Ovary (tissue), 9 donors: ENCODE measurements around the gene IL17B. TPM values are rescaled to one million over a fixed set of nuclear protein-coding genes. Genes with fewer than 3 reads are reported as not detected.

Experiments used
- DNase-seq, 5 donors: peaks; one replicate each; pipeline ENCODE4 v3.0.0-alpha.2; 2019 to 2020
- H3K27ac ChIP-seq, 2 donors: fragments of 200-600 bp; one replicate each; pipeline versions ENCODE4 v1.5.1 to v1.8.0; 2019 to 2022
- H3K27me3 ChIP-seq: fragments of 200-600 bp; one replicate; pipeline ENCODE4 v1.8.0; 2022
- H3K36me3 ChIP-seq: fragments of 200-600 bp; sonication (generic); one replicate; pipeline ENCODE4 v1.5.1; 2019
- H3K4me1 ChIP-seq: one replicate; pipeline ENCODE4 v1.8.1; 2013; ENCODE audit warnings: mild to moderate bottlenecking, moderate library complexity; ENCODE audit not compliant: insufficient read depth
- H3K4me3 ChIP-seq: fragments of 200-600 bp; sonication (generic); one replicate; pipeline ENCODE4 v1.5.1; 2017
- H3K9me3 ChIP-seq, 2 donors: fragments of 200-600 bp in 1 of 2; sonication (generic) in 1 of 2; one replicate each; pipeline versions ENCODE4 v1.5.1 to v1.8.1; 2013 to 2019; ENCODE audit warnings: mild to moderate bottlenecking in 1 of 2, moderate library complexity in 1 of 2
- CTCF ChIP-seq, 3 donors: fragments of 450-650 bp in 2 of 3; fragments of 200-600 bp in 1 of 3; IDR thresholded peaks; one replicate each; pipeline versions ENCODE4 v1.5.1 to v1.8.0; 2016 to 2022; ENCODE audit warnings: antibody characterized with exemption in 3 of 3, mild to moderate bottlenecking in 1 of 3
- EP300 ChIP-seq: sonication (generic); formaldehyde crosslinking; IDR thresholded peaks from one replicate; pipeline ENCODE4 v1.6.1; 2017; ENCODE audit warnings: antibody characterized with exemption
- POLR2A ChIP-seq: fragments of 450-650 bp; IDR thresholded peaks from one replicate; pipeline ENCODE4 v1.6.1; 2017; ENCODE audit warnings: antibody characterized with exemption, mild to moderate bottlenecking, moderate library complexity
- WGBS, 3 donors: extraction: QIAGEN DNeasy Blood & Tissue Kit in 1 of 3; methylation state at CpG; one replicate each; pipeline versions ENCODE4 v1.1.5 to v1.1.7; 2013 to 2017; 5-methylcytosine and 5-hydroxymethylcytosine counted together
- intact Hi-C, 4 donors: fragments of 100-400 bp; cut with DNase I; formaldehyde crosslinking; loops; one replicate each; pipeline versions ENCODE4 v1.11.0 to v1.15.1; 2022 to 2023
- polyA plus RNA-seq, 2 donors: library from polyadenylated mRNA; stranded (reverse); fragments of 200-250 nt in 1 of 2; fragments of 350-450 nt in 1 of 2; fragmentation: Illumina TruSeq in 1 of 2; extraction: RNeasy Lipid Tissue Mini Kit (QIAGEN cat#74804) in 1 of 2; gene quantifications; one replicate each; pipeline ENCODE4 v1.2.3, GENCODE V29; 2013 to 2014
- total RNA-seq, 7 donors: library from RNA; depleted of rRNA in 2 of 7; stranded (reverse); fragments of >200 nt in 2 of 7; fragmentation: NEBNext Ultra II Directional in 3 of 7; extraction: Animal tissue kit (Norgen Biotek cat#: 25700) in 3 of 7; gene quantifications; one replicate each; pipeline versions ENCODE4 v1.1.0 to v1.2.4, GENCODE V29; 2016 to 2023
- donor health status: DM: no; HTN: no; CAD: no; lungs with moderate emphysema.
- donor health status: DM: no; HTN: no; CAD: no.
- donor health status: Bipolar disorder and iron deficiency.
- donor health status: DM: yes; HTN: yes; CAD: no.
- donor health status: DM: no; HTN: no; CAD: no.
- donor health status: DM: yes; HTN: yes; CAD: no.

IL17B gene
- total and polyA plus RNA-seq, 9 donors, result 0.47 to 1.7 (median 0.54) TPM; not detected in 6

GRCh38 chr5:149348518-149348917 lies 30.6 kb downstream of the IL17B start:
- no peaks in the 10 kb centered on the region for H3K9me3 ChIP-seq
- H3K4me1 ChIP-seq, result peaks cover 5% of the 10 kb centered on the region
- no peak for DNase-seq
- TF ChIP-seq CTCF (IDR thresholded peaks at IDR 0.05) (no peak), POLR2A (no peak), EP300 (no peak)
- WGBS, 3 donors, result 84 to 90% (median 88%) methylated on average over 1 of the region's 1 CpG
- H3K4me3 ChIP-seq, result no peak overlapping the region
- H3K27ac ChIP-seq, result no peak overlapping the region
- no peaks in the 10 kb centered on the region for H3K36me3 ChIP-seq
- intact Hi-C loops, result no loop called here
- H3K27me3 ChIP-seq, result no peaks in the 10 kb centered on the region

GRCh38 chr5:149345892-149346222 lies 33.2 kb downstream of the IL17B start:
- peak overlapping the region in 1 of 2 donors; percentile 31 for H3K27ac ChIP-seq
- H3K27me3 ChIP-seq, result no peaks in the 10 kb centered on the region
- 1% methylated on average over 11 of the region's 11 CpGs for WGBS, 3 donors
- H3K9me3 ChIP-seq, result no peaks in the 10 kb centered on the region
- H3K36me3 ChIP-seq, result no peaks in the 10 kb centered on the region
- no peak for DNase-seq
- H3K4me3 ChIP-seq, result peak overlapping the region; percentile 42
- TF ChIP-seq EP300 (no peak), POLR2A (no peak), CTCF (IDR thresholded peaks at IDR 0.05) (no peak)
- H3K4me1 ChIP-seq, result peaks cover 5% of the 10 kb centered on the region
- intact Hi-C loops, result no loop called here

GRCh38 chr5:149345147-149345891 lies 33.8 kb downstream of the IL17B start, which contains the start of gene GRPEL2:
Gene GRPEL2 (plus strand): TSS chr5:149345499. CDS start chr5:149345540, 41 bp downstream.
- Histone ChIP-seq H3K27me3 (no peaks in the 10 kb centered on the region), H3K27ac (peak within 1 kb of the TSS in 1 of 2 donors; percentile 68), H3K36me3 (no peaks in the 10 kb centered on the region), H3K4me3 (peak within 1 kb of the TSS; percentile 42), H3K4me1 (peaks cover 5% of the 10 kb centered on the region), H3K9me3 (no peaks in the 10 kb centered on the region)
- TF ChIP-seq CTCF (IDR thresholded peaks at IDR 0.05) (no peak), POLR2A (peak; percentile 41), EP300 (no peak)
- intact Hi-C loops, result no loop called here
- DNase-seq, result peak; percentile 94 to 96 (median 94)
- 0 to 1% (median 0%) methylated on average over 20 to 54 of the region's 54 CpGs for WGBS, 3 donors

GRCh38 chr5:149344151-149344550 lies 34.9 kb downstream of the IL17B start:
- 26 to 51% (median 32%) methylated on average over 2 of the region's 2 CpGs for WGBS, 3 donors
- H3K9me3 ChIP-seq, result no peaks in the 10 kb centered on the region
- intact Hi-C loops, result no loop called here
- DNase-seq, result no peak
- H3K36me3 ChIP-seq, result no peaks in the 10 kb centered on the region
- H3K27ac ChIP-seq, result no peak overlapping the region
- H3K27me3 ChIP-seq, result no peaks in the 10 kb centered on the region
- TF ChIP-seq EP300 (no peak), CTCF (IDR thresholded peaks at IDR 0.05) (no peak), POLR2A (no peak)
- no peak overlapping the region for H3K4me3 ChIP-seq
- H3K4me1 ChIP-seq, result peaks cover 5% of the 10 kb centered on the region
